Glutamatergic neuron (in vitro differentiated cells): ENCODE results near the gene UBE2E1. TPM values are rescaled to one million over a fixed set of nuclear protein-coding genes. Genes with fewer than 3 reads are reported as not detected.

Source experiments
- DNase-seq: peaks from one replicate; pipeline ENCODE4 v3.0.0; 2022
- H3K27ac Mint-ChIP-seq: one replicate; pipeline ENCODE4 v1.8.0; 2020; ENCODE audit warnings: mild to moderate bottlenecking, mixed read lengths, inconsistent platforms; ENCODE audit not compliant: unreplicated experiment
- H3K27me3 Mint-ChIP-seq: one replicate; pipeline ENCODE4 v1.8.0; 2020; ENCODE audit warnings: mild to moderate bottlenecking, moderate library complexity, mixed read lengths, inconsistent platforms; ENCODE audit not compliant: unreplicated experiment
- H3K36me3 Mint-ChIP-seq: one replicate; pipeline ENCODE4 v1.8.0; 2020; ENCODE audit warnings: mild to moderate bottlenecking, mixed read lengths, inconsistent platforms; ENCODE audit not compliant: unreplicated experiment
- H3K4me1 Mint-ChIP-seq: one replicate; pipeline ENCODE4 v1.8.0; 2020; ENCODE audit warnings: mild to moderate bottlenecking, low read depth, mixed read lengths, inconsistent platforms; ENCODE audit not compliant: unreplicated experiment
- H3K4me3 Mint-ChIP-seq: one replicate; pipeline ENCODE4 v1.8.0; 2020; ENCODE audit warnings: mild to moderate bottlenecking, mixed read lengths, inconsistent platforms; ENCODE audit not compliant: unreplicated experiment
- H3K9me3 Mint-ChIP-seq: one replicate; pipeline ENCODE4 v1.8.0; 2020; ENCODE audit warnings: mild to moderate bottlenecking, moderate library complexity, mixed read lengths, inconsistent platforms; ENCODE audit not compliant: unreplicated experiment
- CTCF ChIP-seq: fragments of 200-600 bp; sonication (generic); IDR thresholded peaks from one replicate; pipeline ENCODE4 v1.5.0; 2021; ENCODE audit not compliant: partially characterized antibody, unreplicated experiment
- total RNA-seq: library from RNA; stranded (reverse); fragmentation: NEBNext Ultra II Directional; extraction: Animal tissue kit (Norgen Biotek cat#: 25700); gene quantifications from one replicate; pipeline ENCODE4 v1.2.1, GENCODE V29; 2021; ENCODE audit not compliant: unreplicated experiment

Gene UBE2E1
- total RNA-seq, 1 donor from 2014 or later: 74.2 TPM

DNA sequence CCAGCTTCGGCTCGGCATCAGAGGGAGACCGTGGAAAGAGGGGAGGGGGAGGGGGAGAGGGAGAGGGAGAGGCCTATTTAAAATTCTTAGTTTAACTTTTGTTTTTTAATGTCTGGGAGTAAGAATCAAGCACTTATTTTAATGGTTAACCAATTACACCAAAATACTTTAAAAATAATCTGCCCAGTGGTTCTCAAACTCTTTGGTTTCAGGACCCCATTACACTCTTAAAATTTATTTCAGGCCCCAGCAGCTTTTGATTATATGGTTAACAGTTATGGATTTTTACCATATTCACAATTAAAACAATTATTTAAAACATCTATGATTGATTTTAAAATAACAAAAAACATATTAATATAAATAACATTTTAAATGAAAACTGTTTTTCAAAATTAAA lies 66.6 kb downstream of the UBE2E1 start:
- H3K27ac Mint-ChIP-seq: no peak overlapping the region
- H3K4me3 Mint-ChIP-seq: no peak overlapping the region
- peaks cover 2% of the 10 kb centered on the region for H3K9me3 Mint-ChIP-seq
- DNase-seq: no peak
- H3K27me3 Mint-ChIP-seq: no peaks in the 10 kb centered on the region
- H3K4me1 Mint-ChIP-seq: peaks cover 12% of the 10 kb centered on the region
- no peak for TF ChIP-seq CTCF
- H3K36me3 Mint-ChIP-seq: no peaks in the 10 kb centered on the region

- Mint-ChIP-seq H3K27ac (no peak overlapping the region), H3K4me3 (no peak overlapping the region), H3K36me3 (no peaks in the 10 kb centered on the region), H3K4me1 (peaks cover 12% of the 10 kb centered on the region), H3K27me3 (peaks cover 1% of the 10 kb centered on the region), H3K9me3 (peaks cover 2% of the 10 kb centered on the region)
- no peak for TF ChIP-seq CTCF
- DNase-seq: no peak
These were observed 68.2 kb downstream of the UBE2E1 start for GRCh38 chr3:23873941-23874340.

GRCh38 chr3:23874359-23875112 lies 68.8 kb downstream of the UBE2E1 start:
- H3K9me3 Mint-ChIP-seq: peaks cover 2% of the 10 kb centered on the region
- no peaks in the 10 kb centered on the region for H3K36me3 Mint-ChIP-seq
- TF ChIP-seq CTCF: no peak
- H3K4me3 Mint-ChIP-seq: no peak overlapping the region
- peaks cover 12% of the 10 kb centered on the region for H3K4me1 Mint-ChIP-seq
- DNase-seq: no peak
- peaks cover 1% of the 10 kb centered on the region for H3K27me3 Mint-ChIP-seq
- H3K27ac Mint-ChIP-seq: no peak overlapping the region

DNA sequence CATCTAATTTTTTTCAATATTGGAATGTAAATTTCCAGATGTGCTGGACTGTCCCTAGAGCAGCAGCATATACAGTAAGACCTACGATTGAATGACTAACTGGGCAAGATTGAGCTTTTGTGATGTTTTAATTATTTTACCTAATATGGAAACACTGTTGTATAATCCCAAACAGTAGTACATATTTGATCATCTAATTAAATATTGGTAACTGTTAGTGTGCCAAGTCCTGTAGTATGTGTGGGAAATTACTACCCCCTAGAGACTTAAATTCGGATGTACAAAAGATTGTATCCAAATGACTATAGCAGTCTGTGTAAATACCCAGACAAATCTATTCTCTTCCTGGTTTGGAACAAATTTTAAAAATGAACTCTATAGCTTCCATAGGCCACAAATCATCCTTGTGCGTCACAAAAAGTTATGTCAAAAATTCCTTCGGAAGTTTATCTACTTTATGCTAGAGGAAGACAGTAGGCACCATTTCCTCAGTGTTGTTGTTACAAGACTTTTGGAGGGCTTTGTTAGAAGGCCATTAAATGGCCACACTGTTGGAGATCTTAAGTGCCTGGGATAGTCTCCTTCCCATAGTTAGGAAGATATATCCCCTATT lies 69.5 kb downstream of the UBE2E1 start:
- no peak overlapping the region for H3K27ac Mint-ChIP-seq
- H3K36me3 Mint-ChIP-seq: no peaks in the 10 kb centered on the region
- peaks cover 9% of the 10 kb centered on the region for H3K4me1 Mint-ChIP-seq
- no peak for DNase-seq
- H3K9me3 Mint-ChIP-seq: peaks cover 2% of the 10 kb centered on the region
- no peak overlapping the region for H3K4me3 Mint-ChIP-seq
- H3K27me3 Mint-ChIP-seq: peaks cover 1% of the 10 kb centered on the region
- no peak for TF ChIP-seq CTCF

DNA sequence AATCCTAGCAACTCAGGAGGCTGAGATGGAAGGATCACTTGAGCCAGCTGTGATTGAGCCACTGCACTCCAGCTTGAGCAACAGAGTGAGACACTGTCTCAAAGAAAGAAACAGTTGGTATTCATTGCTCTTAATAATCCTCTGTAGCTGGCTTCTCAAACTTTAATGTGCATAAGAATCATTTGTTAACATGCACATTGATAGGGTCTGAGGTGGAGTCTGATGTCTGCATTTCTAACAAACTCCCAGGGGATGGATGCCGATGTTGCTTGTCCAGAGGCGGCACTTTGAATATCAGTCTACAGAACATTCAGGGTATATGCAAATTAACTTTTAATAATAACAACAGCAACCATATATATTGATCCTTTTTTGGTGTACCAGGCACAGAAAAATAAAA lies 71.2 kb downstream of the UBE2E1 start:
- Mint-ChIP-seq H3K36me3 (peaks cover 6% of the 10 kb centered on the region), H3K4me3 (no peak overlapping the region), H3K9me3 (peaks cover 2% of the 10 kb centered on the region), H3K27me3 (peaks cover 1% of the 10 kb centered on the region), H3K27ac (no peak overlapping the region), H3K4me1 (peaks cover 9% of the 10 kb centered on the region)
- no peak for DNase-seq
- no peak for TF ChIP-seq CTCF
